ENCODE data around the gene HCN4. TPM values are rescaled to one million over a fixed set of nuclear protein-coding genes. Genes with fewer than 3 reads are reported as not detected.

The HCN4 gene
- total RNA-seq, 1 experiment from 2014 or later, result 0.07 TPM

- no peaks in the 10 kb centered on the region for H3K4me1 Mint-ChIP-seq (ENCODE audit: low read depth, unreplicated experiment)
- peaks cover 55% of the 10 kb centered on the region for H3K27me3 Mint-ChIP-seq (ENCODE audit: unreplicated experiment)
- DNase-seq, result no peak
- H3K9me3 Mint-ChIP-seq (ENCODE audit: low read depth, unreplicated experiment), result no peaks in the 10 kb centered on the region
- TF ChIP-seq, protein P1, sequence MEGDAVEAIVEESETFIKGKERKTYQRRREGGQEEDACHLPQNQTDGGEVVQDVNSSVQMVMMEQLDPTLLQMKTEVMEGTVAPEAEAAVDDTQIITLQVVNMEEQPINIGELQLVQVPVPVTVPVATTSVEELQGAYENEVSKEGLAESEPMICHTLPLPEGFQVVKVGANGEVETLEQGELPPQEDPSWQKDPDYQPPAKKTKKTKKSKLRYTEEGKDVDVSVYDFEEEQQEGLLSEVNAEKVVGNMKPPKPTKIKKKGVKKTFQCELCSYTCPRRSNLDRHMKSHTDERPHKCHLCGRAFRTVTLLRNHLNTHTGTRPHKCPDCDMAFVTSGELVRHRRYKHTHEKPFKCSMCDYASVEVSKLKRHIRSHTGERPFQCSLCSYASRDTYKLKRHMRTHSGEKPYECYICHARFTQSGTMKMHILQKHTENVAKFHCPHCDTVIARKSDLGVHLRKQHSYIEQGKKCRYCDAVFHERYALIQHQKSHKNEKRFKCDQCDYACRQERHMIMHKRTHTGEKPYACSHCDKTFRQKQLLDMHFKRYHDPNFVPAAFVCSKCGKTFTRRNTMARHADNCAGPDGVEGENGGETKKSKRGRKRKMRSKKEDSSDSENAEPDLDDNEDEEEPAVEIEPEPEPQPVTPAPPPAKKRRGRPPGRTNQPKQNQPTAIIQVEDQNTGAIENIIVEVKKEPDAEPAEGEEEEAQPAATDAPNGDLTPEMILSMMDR (IDR thresholded peaks at IDR 0.05; ENCODE audit: unreplicated experiment), result no peak
- CTCF ChIA-PET, result interaction anchor here (0.6 to 0.7 kb wide), 2 partner anchors 280 to 436 kb away, joined by 3 read pairs; no protein-coding TSS in a partner anchor
- no TSS peak for BruUV-seq (replicated peaks)
- no peaks in the 10 kb centered on the region for H3K36me3 Mint-ChIP-seq (ENCODE audit: insufficient read depth, unreplicated experiment)
- no peak overlapping the region for H3K4me3 Mint-ChIP-seq (ENCODE audit: low read depth, unreplicated experiment)
- no peak overlapping the region for H3K27ac Mint-ChIP-seq (ENCODE audit: unreplicated experiment)
- intact Hi-C loops (cut with micrococcal nuclease; ENCODE audit: unreplicated experiment), result no loop called here
These were observed 13.0 kb downstream of the HCN4 start for GRCh38 chr15:73355612-73356265.

GRCh38 chr15:73354241-73354640, 14.5 kb downstream of the HCN4 start:
- Mint-ChIP-seq H3K9me3 (ENCODE audit: low read depth, unreplicated experiment) (no peaks in the 10 kb centered on the region), H3K4me1 (ENCODE audit: low read depth, unreplicated experiment) (no peaks in the 10 kb centered on the region), H3K4me3 (ENCODE audit: low read depth, unreplicated experiment) (no peak overlapping the region), H3K27ac (ENCODE audit: unreplicated experiment) (no peak overlapping the region), H3K27me3 (ENCODE audit: unreplicated experiment) (peaks cover 40% of the 10 kb centered on the region), H3K36me3 (ENCODE audit: insufficient read depth, unreplicated experiment) (no peaks in the 10 kb centered on the region)
- no TSS peak for BruUV-seq (replicated peaks)
- intact Hi-C loops (cut with micrococcal nuclease; ENCODE audit: unreplicated experiment), result no loop called here
- TF ChIP-seq, protein P1 (IDR thresholded peaks at IDR 0.05; ENCODE audit: unreplicated experiment), result no peak
- CTCF ChIA-PET, result interaction anchor here (0.6 kb wide), 1 partner anchor 45 kb away, joined by 5 read pairs; no protein-coding TSS in a partner anchor
- DNase-seq, result no peak

- TF ChIP-seq, protein P1 (IDR thresholded peaks at IDR 0.05; ENCODE audit: unreplicated experiment), result no peak
- CTCF ChIA-PET, result interaction anchor here (0.6 kb wide), 1 partner anchor 45 kb away, joined by 5 read pairs; no protein-coding TSS in a partner anchor
- intact Hi-C loops (cut with micrococcal nuclease; ENCODE audit: unreplicated experiment), result no loop called here
- no peak for DNase-seq
- BruUV-seq (replicated peaks), result no TSS peak
- no peaks in the 10 kb centered on the region for H3K4me1 Mint-ChIP-seq (ENCODE audit: low read depth, unreplicated experiment)
- H3K4me3 Mint-ChIP-seq (ENCODE audit: low read depth, unreplicated experiment), result no peak overlapping the region
- H3K27ac Mint-ChIP-seq (ENCODE audit: unreplicated experiment), result no peak overlapping the region
- peaks cover 35% of the 10 kb centered on the region for H3K27me3 Mint-ChIP-seq (ENCODE audit: unreplicated experiment)
- H3K36me3 Mint-ChIP-seq (ENCODE audit: insufficient read depth, unreplicated experiment), result no peaks in the 10 kb centered on the region
- no peaks in the 10 kb centered on the region for H3K9me3 Mint-ChIP-seq (ENCODE audit: low read depth, unreplicated experiment)
These were observed 15.0 kb downstream of the HCN4 start for GRCh38 chr15:73353734-73354133.

- no TSS peak for BruUV-seq (replicated peaks)
- Mint-ChIP-seq H3K4me3 (ENCODE audit: low read depth, unreplicated experiment) (no peak overlapping the region), H3K27me3 (ENCODE audit: unreplicated experiment) (peaks cover 18% of the 10 kb centered on the region), H3K27ac (ENCODE audit: unreplicated experiment) (no peak overlapping the region), H3K36me3 (ENCODE audit: insufficient read depth, unreplicated experiment) (no peaks in the 10 kb centered on the region), H3K4me1 (ENCODE audit: low read depth, unreplicated experiment) (no peaks in the 10 kb centered on the region), H3K9me3 (ENCODE audit: low read depth, unreplicated experiment) (no peaks in the 10 kb centered on the region)
- CTCF ChIA-PET, result interaction anchor here (0.6 kb wide), 1 partner anchor 80 kb away, joined by 3 read pairs; no protein-coding TSS in a partner anchor
- intact Hi-C loops (cut with micrococcal nuclease; ENCODE audit: unreplicated experiment), result no loop called here
- no peak for DNase-seq
- TF ChIP-seq, protein P1 (IDR thresholded peaks at IDR 0.05; ENCODE audit: unreplicated experiment), result no peak
These were observed 16.7 kb downstream of the HCN4 start for GRCh38 chr15:73352082-73352481.

Data from Calu3 (cell line).